HG02840 (cell line): ENCODE results near the gene ANKHD1.
"Not testable (repeated sequence)": the region's sequence is repeated elsewhere in the genome, so short reads cannot be mapped to it uniquely, and the experiment has no call there.

ENCODE experiments used
- ATAC-seq: cut with Tn5 transposase; IDR thresholded peaks from one replicate; pipeline ENCODE4 v1.9.1; 2021; ENCODE audit warnings: mild to moderate bottlenecking, moderate library complexity, moderate number of reproducible peaks; ENCODE audit not compliant: unreplicated experiment, low FRiP score

Gene ANKHD1

DNA sequence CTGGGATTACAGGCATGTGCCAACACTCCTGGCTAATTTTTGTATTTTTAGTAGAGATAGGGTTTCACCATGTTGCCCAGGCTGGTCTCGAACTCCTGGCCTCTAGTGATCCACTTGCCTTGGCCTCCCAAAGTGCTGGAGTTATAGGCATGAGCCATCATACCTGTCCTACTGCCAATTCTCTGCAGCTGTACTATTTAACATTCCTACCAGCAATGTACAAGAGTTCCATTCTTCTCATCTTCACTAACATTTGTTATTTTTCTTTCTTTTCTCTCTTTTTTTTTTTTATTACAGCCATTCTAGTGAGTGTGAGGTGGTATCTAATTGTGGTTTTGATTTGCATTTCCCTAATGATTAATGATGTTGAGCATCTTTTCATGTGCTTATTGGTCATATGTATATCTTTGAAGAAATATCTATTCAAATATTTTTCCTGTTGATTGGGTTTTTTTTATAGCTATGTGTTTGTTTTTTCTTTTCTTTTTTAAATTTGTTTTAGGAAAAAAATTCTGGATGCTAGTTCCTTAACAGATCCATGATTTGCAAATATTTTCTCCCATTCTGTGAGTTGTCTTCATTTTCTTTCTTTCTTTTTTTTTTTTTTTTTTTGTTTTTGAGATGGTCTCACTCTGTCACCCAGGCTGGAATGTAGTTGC is 17.4 kb downstream of the ANKHD1 start:
- ATAC-seq, result no peak

DNA sequence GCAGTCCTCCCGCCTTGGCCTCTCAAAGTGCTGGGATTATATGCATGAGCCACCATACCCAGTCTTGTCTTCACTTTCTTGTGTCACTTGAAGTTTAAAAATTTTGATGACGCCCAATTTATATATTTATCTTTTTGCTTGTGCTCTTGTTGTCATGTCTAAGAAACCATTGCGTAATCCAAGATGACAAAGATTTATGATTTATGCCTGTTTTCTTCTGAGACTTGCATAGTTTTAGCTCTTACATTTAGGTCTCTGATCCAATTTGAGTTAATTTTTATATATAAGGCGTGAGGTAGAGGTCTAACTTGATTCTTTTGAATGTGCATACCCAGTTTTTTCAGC is 18.6 kb downstream of the ANKHD1 start:
- no peak for ATAC-seq

DNA sequence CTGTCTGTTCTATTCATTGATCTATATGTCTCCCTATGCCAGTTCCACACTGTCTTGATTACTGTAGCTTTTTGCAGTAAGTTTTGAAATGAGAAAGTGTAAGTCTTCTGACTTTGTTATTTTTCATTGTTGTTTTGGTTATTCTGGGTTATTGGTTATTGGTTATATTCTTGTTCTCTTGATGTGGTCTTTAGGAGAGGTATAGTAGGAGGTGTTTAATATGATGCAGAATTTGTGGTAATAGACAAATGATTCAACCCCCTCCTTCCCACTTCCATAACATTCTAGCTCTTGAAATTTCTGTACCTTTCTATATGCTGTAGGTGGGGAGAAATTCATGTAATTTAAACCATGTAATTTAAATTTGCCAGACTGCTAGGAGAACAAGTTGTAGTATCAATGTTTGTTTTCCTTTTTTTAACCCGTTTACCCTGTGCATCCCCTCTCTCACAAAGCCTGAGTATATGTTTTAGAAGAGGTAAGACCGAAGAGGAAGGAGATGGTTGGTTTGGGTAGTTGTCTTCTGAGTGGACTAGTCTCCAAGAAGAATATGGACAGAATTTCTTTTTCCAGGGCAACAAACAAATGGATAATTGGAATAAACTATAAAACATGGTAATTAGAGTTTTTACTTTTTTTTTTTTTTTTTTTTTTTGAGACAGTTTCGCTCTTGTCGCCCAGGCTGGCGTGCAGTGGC is 19.2 kb downstream of the ANKHD1 start:
- ATAC-seq, result no peak

DNA sequence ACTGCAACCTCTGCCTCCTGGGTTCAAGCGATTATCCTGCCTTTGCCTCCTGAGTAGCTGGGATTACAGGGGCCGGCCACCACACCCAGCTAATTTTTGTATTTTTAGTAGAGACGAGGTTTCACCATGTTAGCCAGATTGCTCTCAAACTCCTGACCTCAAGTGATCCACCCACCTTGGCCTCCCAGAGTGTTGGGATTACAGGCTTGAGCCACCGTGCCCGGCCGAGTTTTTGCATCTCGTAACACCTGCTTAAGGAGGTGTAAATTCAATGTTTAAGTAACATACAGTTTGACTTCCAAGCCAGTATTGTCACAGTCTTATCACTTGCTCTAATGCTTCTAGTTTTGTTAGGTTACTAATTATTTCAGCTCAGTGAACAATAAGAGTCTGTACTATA is 19.7 kb downstream of the ANKHD1 start:
- ATAC-seq, result not testable (repeated sequence)

DNA sequence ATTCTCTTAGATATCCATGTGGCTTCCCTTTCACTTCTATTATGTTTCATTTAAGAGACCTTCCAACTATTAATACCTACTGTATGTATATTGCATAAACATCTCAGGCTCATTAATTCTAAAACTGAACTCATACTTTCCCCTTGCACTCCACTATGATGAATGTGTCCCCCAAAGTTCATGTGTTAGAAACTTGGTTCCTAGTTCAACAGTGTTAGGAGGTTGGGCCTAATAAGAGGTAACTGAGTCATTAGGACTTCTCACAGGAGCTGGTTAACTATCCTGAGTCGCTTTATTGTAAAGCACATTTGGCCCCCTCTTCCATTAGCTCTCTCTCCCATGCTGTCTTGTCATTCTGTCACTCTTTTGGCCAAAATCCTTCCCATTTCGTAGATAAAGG is 22.0 kb downstream of the ANKHD1 start:
- no peak for ATAC-seq

DNA sequence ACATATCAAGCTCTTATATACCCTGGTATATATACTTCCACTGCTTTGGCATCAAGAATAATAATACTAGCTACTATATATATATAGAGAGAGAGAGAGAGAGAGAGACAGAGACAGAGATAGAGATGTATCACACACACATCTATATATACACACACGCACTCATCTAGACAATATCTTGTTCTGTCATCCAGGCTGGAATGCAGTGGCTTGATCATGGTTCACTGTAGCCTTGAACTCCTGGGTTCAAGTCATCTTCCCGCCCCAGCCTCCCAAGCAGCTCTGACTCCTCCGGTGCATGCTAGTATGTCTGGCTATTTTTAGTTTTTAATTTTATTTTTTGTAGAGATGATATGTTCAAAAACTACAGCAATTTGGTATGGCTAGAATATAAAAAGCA is 22.5 kb downstream of the ANKHD1 start:
- ATAC-seq, result no peak

DNA sequence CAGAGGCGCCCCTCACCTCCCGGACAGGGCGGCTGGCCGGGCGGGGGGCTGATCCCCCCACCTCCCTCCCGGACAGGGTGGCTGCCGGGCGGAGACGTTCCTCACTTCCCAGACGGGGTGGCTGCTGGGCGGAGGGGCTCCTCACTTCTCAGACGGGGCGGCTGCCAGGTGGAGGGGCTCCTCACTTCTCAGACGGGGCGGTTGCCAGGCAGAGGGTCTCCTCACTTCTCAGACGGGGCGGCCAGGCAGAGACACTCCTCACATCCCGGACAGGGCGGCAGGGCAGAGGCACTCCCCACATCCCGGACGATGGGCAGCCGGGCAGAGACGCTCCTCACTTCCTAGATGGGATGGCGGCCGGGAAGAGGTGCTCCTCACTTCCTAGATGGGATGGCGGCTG is 26.1 kb downstream of the ANKHD1 start:
- ATAC-seq, result not testable (repeated sequence)

DNA sequence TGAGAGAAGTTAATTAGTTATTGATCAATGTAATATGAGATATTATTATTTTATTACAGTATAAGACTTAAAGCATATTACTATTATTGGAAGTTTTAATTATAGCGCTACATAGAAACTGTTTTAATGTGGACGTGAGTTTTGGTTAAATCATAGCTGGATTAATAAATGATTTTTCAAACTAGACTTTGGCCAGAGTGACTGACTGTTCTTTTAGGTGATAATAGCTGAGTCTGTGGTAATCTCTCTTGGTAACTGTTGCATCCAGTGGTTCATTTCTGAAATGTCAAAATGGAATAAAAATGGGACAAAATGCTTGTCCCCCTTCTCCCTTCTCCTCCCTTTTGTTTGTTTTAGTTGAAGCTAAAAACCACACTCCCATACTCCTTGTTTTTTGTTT is 28.1 kb downstream of the ANKHD1 start:
- ATAC-seq, result no peak

DNA sequence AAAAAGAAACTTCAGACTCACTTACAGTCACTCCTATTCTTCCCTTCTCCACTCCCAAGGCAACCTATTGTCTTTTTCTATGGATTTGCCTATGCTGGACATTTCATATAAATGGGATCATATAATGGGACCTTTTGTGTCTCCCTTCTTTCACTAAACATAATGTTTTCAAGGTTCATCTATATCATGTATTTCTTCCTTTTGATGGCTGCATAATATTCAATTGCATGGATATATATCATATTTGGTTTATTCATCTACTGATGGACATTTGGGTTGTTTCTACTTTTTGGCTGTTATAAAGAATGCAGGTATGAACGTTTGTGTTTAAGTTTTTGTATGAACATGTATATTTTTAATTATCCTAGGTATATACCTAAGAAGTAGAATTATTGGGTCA is 30.6 kb downstream of the ANKHD1 start:
- ATAC-seq, result no peak

DNA sequence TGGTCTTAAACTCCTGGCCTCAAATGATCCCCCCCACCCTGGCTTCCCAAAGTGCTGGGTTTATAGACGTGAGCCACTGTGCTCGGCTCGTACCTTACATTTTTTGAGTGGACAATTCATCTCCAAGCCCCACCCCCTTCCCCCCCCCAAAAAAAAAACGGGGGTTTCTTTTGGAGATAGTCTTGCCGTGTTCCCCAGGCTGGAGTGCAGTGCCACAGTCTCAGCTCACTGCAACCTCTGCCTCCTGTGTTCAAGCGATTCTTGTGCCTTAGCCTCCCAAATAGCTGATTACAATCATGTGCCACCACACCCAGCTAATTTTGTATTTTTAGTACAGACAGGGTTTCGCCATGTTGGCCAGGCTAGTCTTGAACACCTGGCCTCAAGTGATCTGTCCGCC is 31.3 kb downstream of the ANKHD1 start:
- no peak for ATAC-seq

DNA sequence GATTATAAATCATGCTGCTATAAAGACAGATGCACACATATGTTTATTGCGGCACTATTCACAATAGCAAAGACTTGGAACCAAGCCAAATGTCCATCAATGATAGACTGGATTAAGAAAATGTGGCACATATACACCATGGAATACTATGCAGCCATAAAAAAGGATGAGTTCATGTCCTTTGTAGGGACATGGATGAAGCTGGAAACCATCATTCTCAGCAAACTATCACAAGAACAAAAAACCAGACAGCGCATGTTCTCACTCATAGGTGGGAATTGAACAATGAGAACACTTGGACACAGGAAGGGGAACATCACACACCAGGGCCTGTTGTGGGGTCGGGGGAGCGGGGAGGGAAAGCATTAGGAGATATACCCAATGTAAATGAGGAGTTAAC is 55.7 kb downstream of the ANKHD1 start:
- ATAC-seq, result not testable (repeated sequence)

DNA sequence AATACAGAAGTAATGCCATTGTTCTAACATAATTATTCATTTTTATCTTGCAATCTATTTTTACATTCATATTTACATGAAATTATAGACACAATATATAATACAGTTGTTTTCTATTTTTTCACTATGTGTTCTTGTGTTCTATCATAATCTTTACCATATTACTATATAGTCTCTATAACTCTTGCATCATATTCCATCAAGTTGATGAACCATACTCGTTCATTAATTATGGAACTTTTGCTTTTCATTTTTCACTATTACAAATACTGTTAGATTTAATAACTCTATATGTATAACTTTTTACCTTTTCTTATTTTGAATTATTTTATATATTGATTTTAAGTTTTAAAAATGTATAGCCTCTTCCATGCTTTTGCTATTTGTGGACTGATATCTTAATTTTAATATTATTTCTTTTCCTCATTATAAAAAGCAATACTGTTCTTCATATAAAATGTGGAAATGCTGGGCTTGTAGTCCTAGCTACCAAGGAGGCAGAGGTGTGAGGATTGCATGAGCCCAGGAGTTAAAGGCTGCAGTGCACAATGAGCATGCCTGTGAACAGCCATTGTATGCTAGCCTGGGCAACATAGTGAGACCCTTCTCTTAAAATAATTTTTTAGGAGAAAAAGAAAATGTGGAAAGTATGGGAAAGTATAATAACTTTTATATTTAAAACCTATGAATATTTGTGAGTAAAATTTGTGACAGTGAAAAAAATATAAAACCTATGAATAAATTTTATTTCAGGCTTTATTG is 65.5 kb downstream of the ANKHD1 start:
- ATAC-seq, result no peak

DNA sequence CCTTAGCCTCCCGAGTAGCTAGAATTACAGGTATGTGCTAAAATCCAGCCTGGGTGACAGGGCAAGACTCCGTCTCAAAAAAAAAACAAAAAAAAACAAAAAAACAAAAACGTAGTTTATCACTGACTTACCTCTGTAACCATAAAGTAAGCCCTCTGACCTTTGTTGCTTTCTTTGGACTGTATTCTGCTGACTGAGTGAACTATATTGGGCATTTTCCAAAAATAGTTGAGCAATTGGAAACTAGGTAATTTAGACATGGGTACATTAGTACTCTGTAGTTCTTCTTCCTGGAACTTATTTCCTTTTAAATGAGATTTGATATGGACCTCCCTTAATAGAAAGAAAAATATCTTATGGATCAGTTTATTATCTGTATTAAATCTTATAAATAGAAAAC is 66.6 kb downstream of the ANKHD1 start:
- ATAC-seq, result no peak

DNA sequence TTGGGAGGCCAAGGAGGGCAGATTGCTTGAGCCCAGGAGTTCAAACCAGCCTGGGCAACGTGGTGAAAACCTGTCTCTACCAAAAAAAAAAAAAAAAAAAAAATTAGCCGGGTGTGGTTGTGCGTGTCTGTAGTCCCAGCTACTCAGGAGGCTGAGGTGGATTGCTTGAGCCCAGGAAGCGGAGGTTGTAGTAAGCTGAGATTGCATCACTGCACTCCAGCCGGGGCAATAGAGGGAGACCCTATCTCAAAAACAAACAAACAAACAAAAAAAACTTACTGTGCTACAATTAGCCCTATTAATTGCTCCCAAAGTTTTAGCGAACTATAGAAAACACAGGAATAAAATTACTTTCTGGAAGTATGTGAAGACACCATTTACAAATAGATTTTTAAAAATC is 67.6 kb downstream of the ANKHD1 start:
- no peak for ATAC-seq

DNA sequence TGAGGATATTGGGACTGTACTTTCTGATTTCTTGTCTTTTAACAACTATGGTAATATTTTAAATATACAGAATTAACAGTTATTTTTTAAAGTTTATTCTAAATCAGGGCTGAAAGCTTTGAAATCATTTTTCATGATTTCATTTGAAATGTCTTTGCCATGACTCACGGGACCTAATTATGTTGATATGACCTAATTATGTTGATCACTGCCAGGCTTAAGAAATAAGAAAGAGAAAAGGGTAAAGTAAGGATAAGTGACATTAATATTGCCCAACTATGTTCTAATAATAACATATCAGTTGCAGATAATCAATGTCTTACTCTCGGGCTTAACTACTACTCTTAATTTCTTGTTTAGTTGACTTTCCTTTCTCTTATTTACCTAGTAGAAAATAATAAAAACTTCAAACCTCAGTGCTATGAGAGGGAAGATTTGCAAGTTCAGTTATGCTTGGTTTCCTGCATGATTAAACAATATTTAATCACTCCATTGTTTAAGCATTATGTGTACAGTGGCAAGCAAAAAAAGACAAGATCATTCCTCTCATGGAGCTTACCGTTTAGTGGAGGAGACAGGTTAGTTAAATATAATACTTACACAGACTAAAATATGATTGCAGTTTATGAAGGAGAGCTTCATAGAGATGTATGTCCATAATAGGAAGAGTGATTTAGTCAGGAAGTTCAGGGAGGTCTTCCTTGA is 78.8 kb downstream of the ANKHD1 start:
- no peak for ATAC-seq

DNA sequence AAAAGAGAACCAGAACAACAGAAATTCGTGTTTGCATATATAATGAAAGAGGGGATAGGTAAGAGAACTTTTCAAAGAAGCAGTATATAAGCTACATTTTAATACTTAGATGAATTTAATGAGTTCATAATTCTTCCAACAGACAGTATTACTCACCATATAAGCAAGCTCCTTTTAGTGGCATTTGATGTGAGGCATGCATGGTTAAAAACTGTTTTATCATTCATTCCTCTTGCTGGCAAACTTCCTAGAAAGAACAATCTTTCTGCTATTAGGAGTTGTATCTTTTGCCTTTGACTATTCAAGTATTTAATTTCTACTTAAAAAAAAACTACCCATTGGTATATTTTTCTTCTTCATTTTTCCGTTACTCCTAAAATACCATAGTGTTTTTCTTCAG is 80.1 kb downstream of the ANKHD1 start:
- ATAC-seq, result no peak

DNA sequence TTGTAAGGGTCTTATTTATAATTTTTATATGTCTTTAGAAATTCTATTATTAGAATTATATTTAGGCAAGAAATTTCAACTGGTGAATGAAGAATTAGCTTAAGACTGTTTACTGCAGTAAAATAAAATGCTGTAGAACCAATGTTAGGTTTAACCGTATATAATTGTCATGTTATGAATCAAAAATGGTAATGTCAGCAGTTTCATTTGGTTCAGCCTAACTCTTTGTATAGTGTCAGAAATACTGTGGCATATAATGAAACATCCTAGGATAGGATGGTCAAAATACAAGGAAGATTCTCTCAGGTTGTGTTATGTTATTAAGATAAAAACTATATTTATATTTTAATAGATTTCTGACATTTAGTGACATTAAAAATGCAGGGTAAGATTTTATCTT is 81.4 kb downstream of the ANKHD1 start:
- ATAC-seq, result no peak

DNA sequence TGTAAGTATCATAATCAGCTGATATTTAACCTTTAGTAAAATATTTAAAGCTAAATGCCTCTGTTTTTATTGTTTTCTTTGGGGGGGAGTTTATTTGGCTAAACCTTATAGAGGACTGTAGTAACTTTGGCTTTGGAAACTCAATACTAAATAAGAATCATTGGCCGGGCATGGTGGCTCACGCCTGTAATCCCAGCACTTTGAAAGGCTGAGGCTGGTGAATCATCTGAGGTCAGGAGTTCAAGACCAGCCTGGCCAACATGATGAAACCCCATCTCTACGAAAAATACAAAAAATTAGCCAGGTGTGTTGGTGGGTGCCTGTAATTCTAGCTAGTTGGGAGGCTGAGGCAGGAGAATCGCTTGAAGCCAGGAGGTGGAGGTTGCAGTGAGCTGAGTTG is 86.5 kb downstream of the ANKHD1 start:
- ATAC-seq, result not testable (repeated sequence)

DNA sequence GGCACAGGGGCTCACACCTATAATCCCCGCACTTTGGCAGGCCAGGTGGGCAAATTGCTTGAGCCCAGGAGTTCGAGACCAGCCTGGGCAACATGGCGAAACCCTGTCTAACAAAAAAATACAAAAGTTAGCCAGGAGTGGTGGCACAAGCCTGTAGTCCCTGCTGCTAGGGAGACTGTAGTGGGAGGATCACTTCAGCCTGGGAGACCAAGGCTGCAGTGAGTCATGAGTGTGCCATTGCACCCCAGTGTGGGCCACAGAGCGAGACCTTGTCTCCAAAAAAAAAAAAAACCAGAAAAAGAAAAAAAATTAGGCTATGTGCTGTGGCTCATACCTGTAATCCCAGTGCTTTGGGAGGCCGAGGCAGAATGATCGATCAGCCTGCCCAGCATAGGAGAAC is 87.3 kb downstream of the ANKHD1 start:
- no peak for ATAC-seq

DNA sequence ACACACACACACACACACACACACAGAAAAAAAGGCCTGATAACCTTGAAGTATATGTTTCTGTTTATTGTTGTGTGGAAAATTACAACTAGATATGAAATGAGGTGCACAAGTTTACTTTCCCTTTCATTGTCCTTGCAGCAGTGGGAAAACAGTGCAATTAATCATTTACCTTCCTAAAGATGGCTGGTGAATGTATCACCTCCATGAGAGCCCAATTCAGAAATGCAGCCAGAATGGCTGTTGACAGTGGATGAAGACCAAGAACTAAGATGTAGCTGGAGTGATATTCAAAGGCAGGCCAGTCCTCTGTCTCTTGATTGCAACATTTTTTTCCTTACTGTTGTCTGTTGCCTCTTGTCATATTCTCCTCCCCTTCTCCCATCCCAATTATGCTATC is 96.3 kb downstream of the ANKHD1 start:
- no peak for ATAC-seq

DNA sequence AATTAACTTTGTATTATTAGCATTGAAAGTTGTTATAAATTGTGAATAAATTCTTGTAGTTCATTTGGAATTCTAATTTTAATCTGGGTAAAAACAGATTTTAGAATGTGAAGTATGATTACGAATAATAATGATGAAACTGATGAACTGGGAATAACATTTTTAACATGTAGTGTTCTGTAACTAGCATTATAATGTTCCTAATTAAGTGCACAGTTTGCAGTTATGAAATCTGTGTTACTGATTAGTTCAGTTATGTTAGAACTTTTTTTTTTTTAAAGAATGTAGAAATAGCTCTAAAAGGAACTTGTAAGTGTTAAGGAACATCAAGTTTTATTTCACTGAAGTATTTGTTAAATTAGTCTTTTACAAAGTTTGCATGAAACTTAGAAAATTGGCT is 97.0 kb downstream of the ANKHD1 start:
- ATAC-seq, result no peak
